ENCODE data around the gene DVL2. TPM values are rescaled to one million over a fixed set of nuclear protein-coding genes. Genes with fewer than 3 reads are reported as not detected.
A peak's percentile ranks its signal among the peaks of the same experiment; 100 is the strongest.

The DVL2 gene
- total and polyA plus RNA-seq, 9 donors: 8.2 to 80.6 (median 55.8) TPM

DNA sequence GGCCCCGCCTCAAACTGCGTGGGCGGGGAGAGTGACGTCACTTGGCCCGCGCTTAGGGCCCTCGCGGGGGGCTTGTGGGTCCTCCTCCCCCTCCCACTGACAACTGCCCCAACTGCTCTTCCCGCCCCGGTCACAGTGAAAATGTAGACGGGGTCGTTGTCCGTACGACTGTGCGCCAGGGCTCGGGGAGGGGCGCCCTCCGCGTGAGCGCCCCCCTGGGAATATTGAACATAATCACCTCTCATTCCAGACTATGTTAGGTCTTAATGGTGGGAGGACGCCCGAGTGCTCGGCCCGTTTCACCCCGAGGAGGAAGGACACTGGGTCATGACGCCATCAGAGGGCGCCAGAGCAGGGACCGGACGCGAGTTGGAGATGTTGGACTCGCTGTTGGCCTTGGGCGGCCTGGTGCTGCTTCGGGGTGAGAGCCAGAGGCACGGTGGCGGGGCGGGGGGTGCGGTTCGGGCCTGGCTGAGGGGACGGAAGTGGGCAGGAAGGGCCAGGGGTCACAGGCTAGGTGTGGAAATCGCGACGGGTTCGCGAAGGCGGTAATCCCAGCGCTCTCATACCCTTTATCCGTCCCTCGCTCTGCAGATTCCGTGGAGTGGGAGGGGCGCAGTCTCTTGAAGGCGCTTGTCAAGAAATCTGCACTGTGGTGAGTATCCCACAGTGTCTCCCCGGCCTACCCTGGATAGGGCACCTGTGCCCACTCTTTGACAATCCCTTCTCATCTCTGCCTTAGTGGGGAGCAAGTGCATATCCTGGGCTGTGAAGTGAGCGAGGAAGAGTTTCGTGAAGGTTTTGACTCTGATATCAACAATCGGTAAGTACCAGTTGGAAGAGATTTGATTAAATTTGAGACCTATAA lies 18.1 kb upstream of the DVL2 start, which contains the start of gene ELP5:
Gene ELP5, plus strand, starts transcription at position 40 of the 868 bp plus-strand sequence. Its CDS starts 336 bp downstream, at position 376.
- DNase-seq: peak; percentile 95 to 97 (median 96)
- no peaks in the 10 kb centered on the region for H3K9me3 ChIP-seq
- intact Hi-C loops (cut with DNase I): no loop called here
- no peaks in the 10 kb centered on the region for H3K36me3 ChIP-seq
- WGBS, 3 donors: 1% methylated on average over 54 to 55 of the region's 55 CpGs
- H3K4me3 ChIP-seq: peak within 1 kb of the TSS; percentile 96
- H3K4me1 ChIP-seq (ENCODE audit: insufficient read depth): peaks cover 9% of the 10 kb centered on the region
- H3K27me3 ChIP-seq: no peaks in the 10 kb centered on the region
- H3K27ac ChIP-seq: peak within 1 kb of the TSS; percentile 82 to 98
- peak; percentile 51 for TF ChIP-seq POLR2A (IDR thresholded peaks at IDR 0.05)
- no peak for TF ChIP-seq EP300 (IDR thresholded peaks at IDR 0.05)
- TF ChIP-seq, protein P1, sequence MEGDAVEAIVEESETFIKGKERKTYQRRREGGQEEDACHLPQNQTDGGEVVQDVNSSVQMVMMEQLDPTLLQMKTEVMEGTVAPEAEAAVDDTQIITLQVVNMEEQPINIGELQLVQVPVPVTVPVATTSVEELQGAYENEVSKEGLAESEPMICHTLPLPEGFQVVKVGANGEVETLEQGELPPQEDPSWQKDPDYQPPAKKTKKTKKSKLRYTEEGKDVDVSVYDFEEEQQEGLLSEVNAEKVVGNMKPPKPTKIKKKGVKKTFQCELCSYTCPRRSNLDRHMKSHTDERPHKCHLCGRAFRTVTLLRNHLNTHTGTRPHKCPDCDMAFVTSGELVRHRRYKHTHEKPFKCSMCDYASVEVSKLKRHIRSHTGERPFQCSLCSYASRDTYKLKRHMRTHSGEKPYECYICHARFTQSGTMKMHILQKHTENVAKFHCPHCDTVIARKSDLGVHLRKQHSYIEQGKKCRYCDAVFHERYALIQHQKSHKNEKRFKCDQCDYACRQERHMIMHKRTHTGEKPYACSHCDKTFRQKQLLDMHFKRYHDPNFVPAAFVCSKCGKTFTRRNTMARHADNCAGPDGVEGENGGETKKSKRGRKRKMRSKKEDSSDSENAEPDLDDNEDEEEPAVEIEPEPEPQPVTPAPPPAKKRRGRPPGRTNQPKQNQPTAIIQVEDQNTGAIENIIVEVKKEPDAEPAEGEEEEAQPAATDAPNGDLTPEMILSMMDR (IDR thresholded peaks at IDR 0.05): peak in 1 of 3 donors; percentile 55

DNA sequence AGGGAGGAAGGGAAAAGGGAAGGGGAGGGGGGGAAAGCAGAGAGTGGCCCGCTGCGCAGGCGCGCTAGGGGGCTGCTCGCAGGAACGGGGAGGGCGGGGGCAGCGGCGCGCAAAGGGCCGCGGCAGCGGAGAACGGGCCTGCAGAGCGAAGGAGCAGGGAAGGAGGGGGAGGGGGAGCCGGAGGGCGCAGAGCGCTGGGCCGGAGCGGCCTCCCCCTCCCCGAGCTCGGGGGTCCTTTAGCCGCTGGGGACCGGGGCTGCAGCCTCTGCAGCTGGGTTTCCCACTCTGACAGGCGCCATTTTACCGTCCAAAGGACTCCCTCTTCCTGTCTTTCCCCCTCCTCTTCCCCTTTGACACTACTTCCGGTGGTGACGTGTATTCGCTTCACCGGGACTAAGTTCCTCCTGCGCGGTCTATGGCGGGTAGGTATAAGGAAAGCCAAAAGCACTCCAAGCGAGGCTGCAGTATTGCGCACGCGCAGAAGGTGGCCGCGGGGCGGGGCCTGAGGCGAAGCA lies 17.4 kb upstream of the DVL2 start, which contains the start of gene CTDNEP1:
Gene CTDNEP1, minus strand, starts transcription at position 74 of the 515 bp plus-strand sequence. CDS start 438 bp downstream, outside the sequence.
- WGBS, 3 donors: 0 to 1% (median 1%) methylated on average over 35 to 41 of the region's 41 CpGs
- intact Hi-C loops (cut with DNase I): no loop called here

DNA sequence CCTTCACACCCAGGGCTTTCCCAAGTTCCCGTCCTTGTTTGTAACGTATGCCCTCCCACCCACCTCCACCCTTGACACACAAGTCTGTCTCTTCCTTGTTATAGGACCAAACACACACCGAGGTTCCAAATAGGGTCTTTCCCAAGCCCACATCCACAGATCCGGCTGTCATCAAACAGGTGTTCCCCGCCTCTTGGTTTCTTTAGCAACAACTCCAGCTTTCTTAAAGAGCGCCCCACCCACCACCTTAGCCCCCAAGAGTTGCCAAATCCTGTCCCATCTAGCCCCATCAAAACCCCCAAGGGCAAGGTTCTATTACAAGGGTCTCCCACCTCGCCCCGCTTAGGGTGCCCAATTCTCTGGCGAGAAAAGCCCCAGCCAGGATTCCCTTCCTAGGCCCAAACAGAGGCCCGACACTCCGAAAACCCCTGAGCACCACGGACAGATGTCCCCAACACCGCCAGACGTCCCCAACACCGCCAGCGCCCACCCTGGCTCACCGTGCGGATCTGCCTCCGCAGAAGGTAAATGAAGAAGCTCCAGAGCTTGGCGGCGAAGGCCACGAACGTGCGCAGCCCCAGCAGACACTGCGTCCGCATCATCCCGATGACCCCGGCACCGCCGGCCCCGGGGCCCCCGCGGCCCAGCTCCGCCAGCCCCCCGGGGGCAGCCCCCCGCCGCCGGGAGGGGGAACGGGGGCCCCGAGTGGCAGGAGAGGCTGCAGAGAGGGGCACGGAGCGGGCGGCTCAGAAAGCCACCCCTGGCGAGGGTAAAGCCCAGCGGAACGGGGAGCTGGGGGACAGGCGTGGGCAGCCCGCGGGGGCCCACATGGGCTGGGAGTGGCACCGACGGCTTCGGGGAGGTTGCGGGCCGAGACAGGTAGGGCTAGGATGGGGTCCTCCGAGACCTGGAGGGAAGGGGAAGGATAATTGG lies 16.6 kb upstream of the DVL2 start:
- TF ChIP-seq, protein P1 (IDR thresholded peaks at IDR 0.05): no peak
- TF ChIP-seq POLR2A (IDR thresholded peaks at IDR 0.05) (no peak), EP300 (IDR thresholded peaks at IDR 0.05) (no peak)
- 0 to 1% (median 1%) methylated on average over 25 to 55 of the region's 55 CpGs for WGBS, 3 donors
- Histone ChIP-seq H3K36me3 (no peaks in the 10 kb centered on the region), H3K9me3 (no peaks in the 10 kb centered on the region), H3K4me3 (peak overlapping the region; percentile 96), H3K27ac (peak overlapping the region; percentile 82 to 98), H3K27me3 (no peaks in the 10 kb centered on the region), H3K4me1 (ENCODE audit: insufficient read depth) (peaks cover 9% of the 10 kb centered on the region)
- intact Hi-C loops (cut with DNase I): no loop called here
- peak in 3 of 5 donors; percentile 25 to 63 (median 61) for DNase-seq

More for the DNA sequence above, 17.4 kb upstream of the DVL2 start, which contains the start of gene CTDNEP1:
- peak within 1 kb of the TSS; percentile 82 to 98 for H3K27ac ChIP-seq
- peaks cover 9% of the 10 kb centered on the region for H3K4me1 ChIP-seq (ENCODE audit: insufficient read depth)
- no peaks in the 10 kb centered on the region for H3K9me3 ChIP-seq
- H3K27me3 ChIP-seq: no peaks in the 10 kb centered on the region
- TF ChIP-seq EP300 (IDR thresholded peaks at IDR 0.05): no peak
- TF ChIP-seq, protein P1 (IDR thresholded peaks at IDR 0.05): no peak
- TF ChIP-seq POLR2A (IDR thresholded peaks at IDR 0.05): peak; percentile 37
- H3K4me3 ChIP-seq: peak within 1 kb of the TSS; percentile 96
- H3K36me3 ChIP-seq: no peaks in the 10 kb centered on the region
- DNase-seq: peak; percentile 98 to 99 (median 99)

DNA sequence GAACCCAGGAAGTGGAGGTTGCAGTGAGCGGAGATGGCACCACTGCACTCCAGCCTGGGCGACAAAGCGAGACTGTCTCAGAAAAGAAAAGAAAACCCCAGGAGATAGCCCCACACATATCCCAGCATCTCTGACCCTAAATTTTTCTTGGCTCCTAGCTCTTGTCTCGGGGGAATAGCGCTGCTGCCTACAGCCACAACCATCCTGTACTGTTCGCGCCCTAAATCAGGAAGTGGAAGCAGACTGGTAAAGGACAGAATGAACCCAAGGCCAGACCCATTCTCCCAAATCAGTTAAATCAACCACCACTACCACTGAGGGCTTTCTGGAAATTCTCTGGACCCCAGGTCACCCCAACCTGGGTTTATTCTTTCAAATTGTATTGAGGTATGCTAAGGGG lies 15.5 kb upstream of the DVL2 start:
- WGBS, 3 donors: 85 to 89% (median 87%) methylated on average over 7 of the region's 7 CpGs
- Histone ChIP-seq H3K4me3 (no peak overlapping the region), H3K27ac (no peak overlapping the region), H3K9me3 (no peaks in the 10 kb centered on the region), H3K4me1 (ENCODE audit: insufficient read depth) (peaks cover 9% of the 10 kb centered on the region), H3K36me3 (no peaks in the 10 kb centered on the region), H3K27me3 (no peaks in the 10 kb centered on the region)
- TF ChIP-seq, protein P1 (IDR thresholded peaks at IDR 0.05): no peak
- TF ChIP-seq EP300 (IDR thresholded peaks at IDR 0.05): no peak
- no peak for TF ChIP-seq POLR2A (IDR thresholded peaks at IDR 0.05)
- no peak for DNase-seq
- intact Hi-C loops (cut with DNase I): no loop called here

All from ovary (tissue), 9 donors.